Loucy (cell line): ENCODE measurements around the gene MCOLN2.

Experiments
- H2AFZ ChIP-seq: fragments of 200-600 bp; sonication (generic); 2 replicates; pipeline ENCODE4 v1.6.0; 2016; ENCODE audit warnings: antibody characterized with exemption, mild to moderate bottlenecking, low read length, moderate library complexity
- H3F3A ChIP-seq: fragments of 200-600 bp; 2 replicates; pipeline ENCODE4 v1.6.0; 2016; ENCODE audit warnings: antibody characterized with exemption, low read depth, mild to moderate bottlenecking
- H3K27me3 ChIP-seq: fragments of 200-600 bp; sonication (generic); 2 replicates; pipeline ENCODE4 v1.6.1; 2014; ENCODE audit warnings: low read length, mild to moderate bottlenecking; ENCODE audit not compliant: insufficient read depth, poor library complexity, severe bottlenecking
- H3K36me3 ChIP-seq: fragments of 200-600 bp; sonication (generic); 2 replicates; pipeline ENCODE4 v1.6.1; 2016; ENCODE audit warnings: low read length; ENCODE audit not compliant: insufficient read depth
- H3K4me1 ChIP-seq: fragments of 200-600 bp; sonication (generic); 2 replicates; pipeline ENCODE4 v1.5.1; 2014; ENCODE audit warnings: low read length, mild to moderate bottlenecking; ENCODE audit not compliant: insufficient read depth, poor library complexity, severe bottlenecking
- H3K4me2 ChIP-seq: fragments of 200-600 bp; sonication (generic); 2 replicates; pipeline ENCODE4 v1.6.0; 2014; ENCODE audit warnings: antibody characterized with exemption, low read length, low read depth, mild to moderate bottlenecking; ENCODE audit not compliant: poor library complexity, severe bottlenecking
- H3K4me3 ChIP-seq: fragments of 200-600 bp; sonication (generic); 2 replicates; pipeline ENCODE4 v1.5.1; 2014; ENCODE audit warnings: low read length, mild to moderate bottlenecking, mixed read lengths; ENCODE audit not compliant: poor library complexity, severe bottlenecking
- H3K79me2 ChIP-seq: fragments of 200-600 bp; sonication (generic); 2 replicates; pipeline ENCODE4 v1.6.1; 2014; ENCODE audit warnings: low read length; ENCODE audit not compliant: insufficient read depth
- H3K9ac ChIP-seq: fragments of 200-600 bp; sonication (generic); 2 replicates; pipeline ENCODE4 v1.6.0; 2014; ENCODE audit warnings: mild to moderate bottlenecking, low read depth, low read length, moderate library complexity; ENCODE audit not compliant: poor library complexity, severe bottlenecking
- H3K9me2 ChIP-seq: fragments of 200-600 bp; sonication (generic); replicated peaks from 2 replicates; pipeline ENCODE4 v1.6.1; 2016; ENCODE audit warnings: low read depth, low read length, mixed read lengths
- H3K9me3 ChIP-seq: fragments of 200-600 bp; sonication (generic); 2 replicates; pipeline ENCODE4 v1.6.1; 2014; ENCODE audit warnings: mild to moderate bottlenecking, antibody characterized with exemption, low read length, low read depth; ENCODE audit not compliant: insufficient read depth
- H4K20me1 ChIP-seq: fragments of 200-600 bp; sonication (generic); 2 replicates; pipeline ENCODE4 v1.6.0; 2014; ENCODE audit warnings: antibody characterized with exemption, low read length, mild to moderate bottlenecking; ENCODE audit not compliant: insufficient read depth, poor library complexity, severe bottlenecking
- CTCF ChIP-seq: fragments of 200-600 bp; sonication (generic); conservative IDR thresholded peaks from 2 replicates; pipeline ENCODE4 v1.5.1; 2014; ENCODE audit warnings: mild to moderate bottlenecking, antibody characterized with exemption, low read length
- EZH2phosphoT487 ChIP-seq: fragments of 200-600 bp; IDR thresholded peaks from 2 replicates; pipeline ENCODE4 v1.6.1; 2018; ENCODE audit warnings: antibody characterized with exemption, mild to moderate bottlenecking, moderate library complexity, borderline replicate concordance

The MCOLN2 gene

GRCh38 chr1:85001742-85002141 is 4.8 kb upstream of the MCOLN2 start:
- Histone ChIP-seq H3K27me3 (no peaks in the 10 kb centered on the region), H3K4me2 (no peak overlapping the region), H3K9me2 (no peaks in the 10 kb centered on the region), H3K4me3 (no peak overlapping the region), H3K79me2 (no peaks in the 10 kb centered on the region), H4K20me1 (no peaks in the 10 kb centered on the region), H3K9me3 (peaks cover 4% of the 10 kb centered on the region; the same call in 1 of the 2 replicates), H2AFZ (no peak overlapping the region), H3K9ac (no peak overlapping the region), H3K4me1 (no peaks in the 10 kb centered on the region), H3F3A (no peaks in the 10 kb centered on the region), H3K36me3 (no peaks in the 10 kb centered on the region)
- TF ChIP-seq EZH2phosphoT487: no peak
- TF ChIP-seq CTCF: no peak

GRCh38 chr1:84998642-84999280 is 1.8 kb upstream of the MCOLN2 start:
- Histone ChIP-seq H3K79me2 (no peaks in the 10 kb centered on the region), H3K4me3 (no peak overlapping the region), H3K27me3 (no peaks in the 10 kb centered on the region), H3K9me2 (no peaks in the 10 kb centered on the region), H3K4me1 (no peaks in the 10 kb centered on the region), H4K20me1 (no peaks in the 10 kb centered on the region), H3K9ac (no peak overlapping the region), H2AFZ (no peak overlapping the region), H3K9me3 (no peaks in the 10 kb centered on the region), H3K4me2 (no peak overlapping the region), H3K36me3 (no peaks in the 10 kb centered on the region), H3F3A (no peaks in the 10 kb centered on the region)
- TF ChIP-seq EZH2phosphoT487: no peak
- TF ChIP-seq CTCF: no peak

GRCh38 chr1:84997667-84998600 is 1.0 kb upstream of the MCOLN2 start:
- H3K4me3 ChIP-seq: no peak overlapping the region
- H3K4me1 ChIP-seq: no peaks in the 10 kb centered on the region
- H3K4me2 ChIP-seq: no peak overlapping the region
- TF ChIP-seq CTCF (no peak), EZH2phosphoT487 (no peak)
- no peaks in the 10 kb centered on the region for H3K27me3 ChIP-seq
- no peaks in the 10 kb centered on the region for H3K79me2 ChIP-seq
- no peaks in the 10 kb centered on the region for H3K9me3 ChIP-seq
- H3K36me3 ChIP-seq: no peaks in the 10 kb centered on the region
- no peak overlapping the region for H2AFZ ChIP-seq
- H3F3A ChIP-seq: no peaks in the 10 kb centered on the region
- no peaks in the 10 kb centered on the region for H3K9me2 ChIP-seq
- no peak overlapping the region for H3K9ac ChIP-seq
- no peaks in the 10 kb centered on the region for H4K20me1 ChIP-seq
